Neuron (in vitro differentiated cells): ENCODE results near the gene CCDC197.

Experiments
- H2AFZ ChIP-seq: one replicate; pipeline ENCODE4 v1.6.1; 2013; ENCODE audit warnings: low read depth, mild to moderate bottlenecking, inconsistent platforms, low read length, moderate library complexity
- H3K27me3 ChIP-seq: one replicate; pipeline ENCODE4 v1.6.1; 2013; ENCODE audit warnings: low read length; ENCODE audit not compliant: insufficient read depth
- H3K36me3 ChIP-seq: one replicate; pipeline ENCODE4 v1.6.1; 2013; ENCODE audit warnings: low read length; ENCODE audit not compliant: insufficient read depth
- H3K4me1 ChIP-seq: one replicate; pipeline ENCODE4 v1.6.1; 2013; ENCODE audit warnings: low read length; ENCODE audit not compliant: insufficient read depth
- H3K4me3 ChIP-seq: 2 replicates; pipeline ENCODE4 v1.5.1; 2013; ENCODE audit warnings: mild to moderate bottlenecking, low read length, moderate library complexity
- H3K9me3 ChIP-seq: one replicate; pipeline ENCODE4 v1.6.1; 2013; ENCODE audit warnings: low read length

The CCDC197 gene

GRCh38 chr14:94031161-94031882, 34.2 kb downstream of the CCDC197 start:
- H2AFZ ChIP-seq, result no peak overlapping the region
- no peak overlapping the region for H3K4me3 ChIP-seq
- H3K36me3 ChIP-seq, result no peaks in the 10 kb centered on the region
- no peaks in the 10 kb centered on the region for H3K27me3 ChIP-seq
- peaks cover 3% of the 10 kb centered on the region for H3K9me3 ChIP-seq
- H3K4me1 ChIP-seq, result no peaks in the 10 kb centered on the region

- Histone ChIP-seq H2AFZ (no peak overlapping the region), H3K36me3 (no peaks in the 10 kb centered on the region), H3K4me1 (no peaks in the 10 kb centered on the region), H3K9me3 (peaks cover 3% of the 10 kb centered on the region), H3K27me3 (no peaks in the 10 kb centered on the region), H3K4me3 (no peak overlapping the region)
Measured at GRCh38 chr14:94031883-94032279, 34.8 kb downstream of the CCDC197 start.

GRCh38 chr14:94034886-94035285, 37.8 kb downstream of the CCDC197 start:
- H3K27me3 ChIP-seq, result no peaks in the 10 kb centered on the region
- H3K36me3 ChIP-seq, result peaks cover 2% of the 10 kb centered on the region
- H2AFZ ChIP-seq, result no peak overlapping the region
- H3K4me1 ChIP-seq, result no peaks in the 10 kb centered on the region
- no peak overlapping the region for H3K4me3 ChIP-seq
- H3K9me3 ChIP-seq, result peaks cover 3% of the 10 kb centered on the region

GRCh38 chr14:94036313-94037167, 39.4 kb downstream of the CCDC197 start:
- Histone ChIP-seq H3K4me1 (no peaks in the 10 kb centered on the region), H3K27me3 (no peaks in the 10 kb centered on the region), H3K9me3 (peaks cover 3% of the 10 kb centered on the region), H2AFZ (no peak overlapping the region), H3K4me3 (no peak overlapping the region), H3K36me3 (peaks cover 2% of the 10 kb centered on the region)

GRCh38 chr14:94037954-94038353, 40.9 kb downstream of the CCDC197 start:
- Histone ChIP-seq H3K27me3 (no peaks in the 10 kb centered on the region), H3K4me1 (no peaks in the 10 kb centered on the region), H3K9me3 (peaks cover 3% of the 10 kb centered on the region), H3K36me3 (peaks cover 2% of the 10 kb centered on the region), H2AFZ (no peak overlapping the region), H3K4me3 (no peak overlapping the region)

GRCh38 chr14:94038510-94038909, 41.4 kb downstream of the CCDC197 start:
- no peak overlapping the region for H2AFZ ChIP-seq
- peaks cover 3% of the 10 kb centered on the region for H3K9me3 ChIP-seq
- no peak overlapping the region for H3K4me3 ChIP-seq
- H3K36me3 ChIP-seq, result peaks cover 3% of the 10 kb centered on the region
- H3K27me3 ChIP-seq, result no peaks in the 10 kb centered on the region
- no peaks in the 10 kb centered on the region for H3K4me1 ChIP-seq

- Histone ChIP-seq H3K36me3 (peaks cover 7% of the 10 kb centered on the region), H2AFZ (no peak overlapping the region), H3K9me3 (peaks cover 3% of the 10 kb centered on the region), H3K4me1 (no peaks in the 10 kb centered on the region), H3K4me3 (no peak overlapping the region), H3K27me3 (no peaks in the 10 kb centered on the region)
Measured at GRCh38 chr14:94038921-94039629, 42.0 kb downstream of the CCDC197 start.

GRCh38 chr14:94040247-94040646, 43.1 kb downstream of the CCDC197 start:
- Histone ChIP-seq H3K4me1 (no peaks in the 10 kb centered on the region), H3K4me3 (no peak overlapping the region), H2AFZ (no peak overlapping the region), H3K27me3 (no peaks in the 10 kb centered on the region), H3K9me3 (no peaks in the 10 kb centered on the region), H3K36me3 (peaks cover 16% of the 10 kb centered on the region)

- no peaks in the 10 kb centered on the region for H3K4me1 ChIP-seq
- no peak overlapping the region for H2AFZ ChIP-seq
- no peaks in the 10 kb centered on the region for H3K27me3 ChIP-seq
- H3K4me3 ChIP-seq, result no peak overlapping the region
- peaks cover 22% of the 10 kb centered on the region for H3K36me3 ChIP-seq
- no peaks in the 10 kb centered on the region for H3K9me3 ChIP-seq
Measured at GRCh38 chr14:94040796-94041195, 43.7 kb downstream of the CCDC197 start.

- Histone ChIP-seq H3K4me3 (no peak overlapping the region), H3K9me3 (no peaks in the 10 kb centered on the region), H3K36me3 (peaks cover 27% of the 10 kb centered on the region), H3K4me1 (no peaks in the 10 kb centered on the region), H3K27me3 (no peaks in the 10 kb centered on the region), H2AFZ (no peak overlapping the region)
Measured at GRCh38 chr14:94041551-94042346, 44.6 kb downstream of the CCDC197 start.

- Histone ChIP-seq H3K9me3 (no peaks in the 10 kb centered on the region), H3K4me1 (no peaks in the 10 kb centered on the region), H3K27me3 (no peaks in the 10 kb centered on the region), H2AFZ (no peak overlapping the region), H3K36me3 (peaks cover 33% of the 10 kb centered on the region), H3K4me3 (no peak overlapping the region)
Measured at GRCh38 chr14:94042433-94043091, 45.5 kb downstream of the CCDC197 start.

GRCh38 chr14:94043111-94043755, 46.1 kb downstream of the CCDC197 start:
- H3K9me3 ChIP-seq, result no peaks in the 10 kb centered on the region
- peaks cover 37% of the 10 kb centered on the region for H3K36me3 ChIP-seq
- no peak overlapping the region for H2AFZ ChIP-seq
- peaks cover 3% of the 10 kb centered on the region for H3K4me1 ChIP-seq
- no peaks in the 10 kb centered on the region for H3K27me3 ChIP-seq
- no peak overlapping the region for H3K4me3 ChIP-seq
